ENCODE measurements around the gene APOA5. TPM values are rescaled to one million over a fixed set of nuclear protein-coding genes. Genes with fewer than 3 reads are reported as not detected.

Gene APOA5
- total and polyA plus RNA-seq, 2 of the 13 experiments (the other 11 are each of a cell fraction or from before 2014, with no cell fraction given): 44.0 to 49.1 TPM

GRCh38 chr11:116787786-116788486 lies 3.7 kb downstream of the APOA5 start, which contains the start of gene ZPR1 (continued):
- TF ChIP-seq ZNF552 (CRISPR knock-in tag; IDR thresholded peaks at IDR 0.05; ENCODE audit: borderline replicate concordance) (no peak), HNRNPH1 (optimal IDR thresholded peaks at IDR 0.05; ENCODE audit: low read depth, low read length) (no peak), KLF13 (CRISPR knock-in tag; IDR thresholded peaks at IDR 0.05) (no peak), ZNF639 (CRISPR knock-in tag; conservative IDR thresholded peaks at IDR 0.05) (no peak), ZNF280D (CRISPR knock-in tag; IDR thresholded peaks at IDR 0.05) (no peak), STAT5B (CRISPR knock-in tag; IDR thresholded peaks at IDR 0.05) (no peak), NFE2L2 (IDR thresholded peaks at IDR 0.05; ENCODE audit: low read length) (no peak), ZBTB3 (CRISPR knock-in tag; IDR thresholded peaks at IDR 0.05; ENCODE audit: borderline replicate concordance, low read depth) (no peak), GMEB1 (CRISPR knock-in tag; IDR thresholded peaks at IDR 0.05; ENCODE audit: borderline replicate concordance) (no peak; the same call in 1 of the 2 replicates), ZNF33B (CRISPR knock-in tag; IDR thresholded peaks at IDR 0.05) (no peak), MXD1 (CRISPR knock-in tag; IDR thresholded peaks at IDR 0.05) (peak; percentile 53; the same call in 1 of the 2 replicates), ZNF816 (CRISPR knock-in tag; IDR thresholded peaks at IDR 0.05; ENCODE audit: borderline replicate concordance) (no peak), ZNF703 (CRISPR knock-in tag; IDR thresholded peaks at IDR 0.05; ENCODE audit: borderline replicate concordance) (no peak), SP2 (CRISPR knock-in tag; IDR thresholded peaks at IDR 0.05) (no peak; the same call in 1 of the 2 replicates), IRF9 (CRISPR knock-in tag; IDR thresholded peaks at IDR 0.05; ENCODE audit: borderline replicate concordance) (no peak), NCOA2 (CRISPR knock-in tag; IDR thresholded peaks at IDR 0.05) (no peak), NKX3-1 (CRISPR knock-in tag; IDR thresholded peaks at IDR 0.05) (no peak), ZKSCAN5 (CRISPR knock-in tag; IDR thresholded peaks at IDR 0.05) (no peak), ZMAT3 (CRISPR knock-in tag; conservative IDR thresholded peaks at IDR 0.05) (no peak), ZNF530 (CRISPR knock-in tag; IDR thresholded peaks at IDR 0.05; ENCODE audit: low read depth) (no peak), SIX1 (CRISPR knock-in tag; IDR thresholded peaks at IDR 0.05; ENCODE audit: borderline replicate concordance) (no peak), ZNF460 (CRISPR knock-in tag; IDR thresholded peaks at IDR 0.05; ENCODE audit: borderline replicate concordance) (no peak), SP140L (CRISPR knock-in tag; IDR thresholded peaks at IDR 0.05; ENCODE audit: borderline replicate concordance) (no peak)

Data from HepG2 (cell line).